WERI-Rb-1 (cell line): ENCODE data around the gene CHD5.

Source experiments
- DNase-seq: peaks from one replicate; pipeline ENCODE4 v3.0.0-alpha.2; 2020
- H3K27ac ChIP-seq: fragments of 250-450 bp; sonication (Bioruptor Pico); 2 replicates; pipeline ENCODE4 v1.5.1; 2020; ENCODE audit warnings: mild to moderate bottlenecking, moderate library complexity
- H3K27me3 ChIP-seq: fragments of 250-450 bp; sonication (Bioruptor Pico); 2 replicates; pipeline ENCODE4 v1.5.1; 2021; ENCODE audit warnings: mild to moderate bottlenecking, low read depth, moderate library complexity; ENCODE audit not compliant: insufficient read depth, severe bottlenecking
- H3K36me3 ChIP-seq: fragments of 250-450 bp; sonication (Bioruptor Pico); 2 replicates; pipeline ENCODE4 v1.5.1; 2020; ENCODE audit warnings: mild to moderate bottlenecking, moderate library complexity
- H3K4me3 ChIP-seq: 2 replicates; pipeline ENCODE4 v1.5.1; 2011; ENCODE audit warnings: low read depth, mild to moderate bottlenecking, control low read depth, low read length
- H3K9me3 ChIP-seq: fragments of 250-450 bp; sonication (Bioruptor Pico); 2 replicates; pipeline ENCODE4 v1.5.1; 2021; ENCODE audit warnings: mild to moderate bottlenecking, moderate library complexity; ENCODE audit not compliant: severe bottlenecking
- CTCF ChIP-seq: IDR thresholded peaks from 2 replicates; pipeline ENCODE4 v1.5.1; 2011; ENCODE audit warnings: low read depth, mild to moderate bottlenecking, control low read depth, inconsistent platforms, low read length

The CHD5 gene

GRCh38 chr1:6113745-6114144, 66.4 kb downstream of the CHD5 start:
- no peak overlapping the region for H3K4me3 ChIP-seq
- H3K27ac ChIP-seq = no peak overlapping the region
- no peak for TF ChIP-seq CTCF
- no peaks in the 10 kb centered on the region for H3K27me3 ChIP-seq
- no peaks in the 10 kb centered on the region for H3K9me3 ChIP-seq
- no peaks in the 10 kb centered on the region for H3K36me3 ChIP-seq
- DNase-seq = no peak

GRCh38 chr1:6113116-6113515, 67.0 kb downstream of the CHD5 start:
- no peak for DNase-seq
- Histone ChIP-seq H3K9me3 (no peaks in the 10 kb centered on the region), H3K27ac (no peak overlapping the region), H3K4me3 (no peak overlapping the region), H3K27me3 (no peaks in the 10 kb centered on the region), H3K36me3 (no peaks in the 10 kb centered on the region)
- no peak for TF ChIP-seq CTCF

- no peak for DNase-seq
- H3K27ac ChIP-seq = no peak overlapping the region
- no peak overlapping the region for H3K4me3 ChIP-seq
- no peak for TF ChIP-seq CTCF
- no peaks in the 10 kb centered on the region for H3K36me3 ChIP-seq
- H3K9me3 ChIP-seq = no peaks in the 10 kb centered on the region
- H3K27me3 ChIP-seq = no peaks in the 10 kb centered on the region
Observed at GRCh38 chr1:6112690-6113005, 67.5 kb downstream of the CHD5 start.

- Histone ChIP-seq H3K27me3 (no peaks in the 10 kb centered on the region), H3K9me3 (no peaks in the 10 kb centered on the region), H3K36me3 (no peaks in the 10 kb centered on the region), H3K4me3 (no peak overlapping the region), H3K27ac (no peak overlapping the region)
- DNase-seq = no peak
- TF ChIP-seq CTCF = no peak
Observed at GRCh38 chr1:6111991-6112689, 68.0 kb downstream of the CHD5 start.

- no peak for DNase-seq
- H3K27me3 ChIP-seq = no peaks in the 10 kb centered on the region
- no peaks in the 10 kb centered on the region for H3K36me3 ChIP-seq
- no peak overlapping the region for H3K27ac ChIP-seq
- TF ChIP-seq CTCF = no peak
- H3K4me3 ChIP-seq = no peak overlapping the region
- H3K9me3 ChIP-seq = no peaks in the 10 kb centered on the region
Observed at GRCh38 chr1:6111571-6111970, 68.5 kb downstream of the CHD5 start.

- no peaks in the 10 kb centered on the region for H3K36me3 ChIP-seq
- no peaks in the 10 kb centered on the region for H3K9me3 ChIP-seq
- H3K27ac ChIP-seq = no peak overlapping the region
- no peak for TF ChIP-seq CTCF
- no peak overlapping the region for H3K4me3 ChIP-seq
- no peak for DNase-seq
- no peaks in the 10 kb centered on the region for H3K27me3 ChIP-seq
Observed at GRCh38 chr1:6110326-6110725, 69.8 kb downstream of the CHD5 start.
